Posterior cingulate gyrus (tissue), 11 donors: Measurements from ENCODE around the gene MCF2L2.
"Not testable (repeated sequence)": the region's sequence is repeated elsewhere in the genome, so short reads cannot be mapped to it uniquely, and the experiment has no call there.

ENCODE experiments used
- DNase-seq, 10 donors: peaks; one replicate each; pipeline versions ENCODE4 v3.0.0 to v3.0.0-alpha.2; 2020 to 2021; ENCODE audit warnings: mixed read lengths in 3 of 10
- intact Hi-C: fragments of 100-400 bp; cut with DNase I; formaldehyde crosslinking; loops from one replicate; pipeline ENCODE4 v1.15.1; 2023

MCF2L2 gene

GRCh38 chr3:183428447-183429211 is at the start of gene MCF2L2:
TSS of gene MCF2L2 (minus strand) at chr3:183428619. CDS start at chr3:183427977, 642 bp downstream.
- peak; percentile 37 to 96 (median 60) for DNase-seq
- intact Hi-C loops: no loop called here

- DNase-seq: no peak
- intact Hi-C loops: loop anchor here (10.0 kb wide), 1 partner anchor 87 kb away; no protein-coding TSS in a partner anchor
These were observed 49.5 kb upstream of the MCF2L2 start for GRCh38 chr3:183477801-183478456.

- intact Hi-C loops: loop anchor here (10.0 kb wide), 1 partner anchor 89 kb away; no protein-coding TSS in a partner anchor
- not testable (repeated sequence) for DNase-seq
These were observed 47.3 kb upstream of the MCF2L2 start for GRCh38 chr3:183475764-183476162.

- no peak for DNase-seq
- intact Hi-C loops: loop anchor here (10.0 kb wide), 1 partner anchor 90 kb away; no protein-coding TSS in a partner anchor
These were observed 46.8 kb upstream of the MCF2L2 start for GRCh38 chr3:183475016-183475763.

GRCh38 chr3:183473969-183474368 is 45.5 kb upstream of the MCF2L2 start:
- intact Hi-C loops: loop anchor here (10.0 kb wide), 1 partner anchor 91 kb away; no protein-coding TSS in a partner anchor
- DNase-seq: no peak

GRCh38 chr3:183472155-183472554 is 43.7 kb upstream of the MCF2L2 start:
- intact Hi-C loops: loop anchor here (10.0 kb wide), 1 partner anchor 93 kb away; no protein-coding TSS in a partner anchor
- no peak for DNase-seq

GRCh38 chr3:183468424-183468823 is 40.0 kb upstream of the MCF2L2 start:
- no peak for DNase-seq
- intact Hi-C loops: no loop called here

- no peak for DNase-seq
- intact Hi-C loops: no loop called here
These were observed 38.2 kb upstream of the MCF2L2 start for GRCh38 chr3:183466575-183466974.

GRCh38 chr3:183465710-183466109 is 37.3 kb upstream of the MCF2L2 start:
- intact Hi-C loops: not testable (repeated sequence)

GRCh38 chr3:183464480-183464879 is 36.1 kb upstream of the MCF2L2 start:
- intact Hi-C loops: no loop called here
- no peak for DNase-seq

More at GRCh38 chr3:183465710-183466109, 37.3 kb upstream of the MCF2L2 start:
- not testable (repeated sequence) for DNase-seq

GRCh38 chr3:183460081-183461055 is 31.9 kb upstream of the MCF2L2 start:
- intact Hi-C loops: no loop called here
- DNase-seq: no peak

- intact Hi-C loops: no loop called here
- DNase-seq: peak in 1 of 10 donors; percentile 44
These were observed 26.7 kb upstream of the MCF2L2 start for GRCh38 chr3:183455089-183455488.

GRCh38 chr3:183454064-183454463 is 25.6 kb upstream of the MCF2L2 start:
- intact Hi-C loops: no loop called here
- no peak for DNase-seq

GRCh38 chr3:183449791-183450190 is 21.4 kb upstream of the MCF2L2 start:
- no peak for DNase-seq
- intact Hi-C loops: no loop called here

- DNase-seq: peak in 2 of 10 donors; percentile 10 to 15
These were observed 21.0 kb upstream of the MCF2L2 start for GRCh38 chr3:183449391-183449790.

GRCh38 chr3:183448369-183449128 is 20.1 kb upstream of the MCF2L2 start:
- DNase-seq: no peak
- intact Hi-C loops: no loop called here

More at GRCh38 chr3:183449391-183449790, 21.0 kb upstream of the MCF2L2 start:
- intact Hi-C loops: no loop called here

GRCh38 chr3:183447206-183448001 is 19.0 kb upstream of the MCF2L2 start:
- DNase-seq: peak; percentile 76 to 97 (median 88)
- intact Hi-C loops: no loop called here

- no peak for DNase-seq
- intact Hi-C loops: no loop called here
These were observed 18.4 kb upstream of the MCF2L2 start for GRCh38 chr3:183446838-183447205.
